ENCODE data around the gene COP1. TPM values are rescaled to one million over a fixed set of nuclear protein-coding genes. Genes with fewer than 3 reads are reported as not detected.

Gene COP1
- total RNA-seq, 6 experiments from 2014 or later, result 19.7 to 33.7 (median 20.9) TPM

- no peaks in the 10 kb centered on the region for H3K9me3 ChIP-seq
- TF ChIP-seq CTCF (IDR thresholded peaks at IDR 0.05) (no peak), POLR2A (IDR thresholded peaks at IDR 0.05) (no peak)
- DNase-seq, result no peak
- H3K27me3 ChIP-seq, result no peaks in the 10 kb centered on the region
- ATAC-seq, result no peak
- H3K4me3 ChIP-seq, result no peak overlapping the region
- H3K27ac ChIP-seq, result no peak overlapping the region
- 72% methylated on average over 3 of the region's 3 CpGs for WGBS (ENCODE audit: insufficient coverage, low coverage, low lambda C conversion rate, missing lambda C conversion rate)
- no peaks in the 10 kb centered on the region for H3K4me1 ChIP-seq
- intact Hi-C loops (cut with DNase I), result no loop called here
- no peaks in the 10 kb centered on the region for H3K36me3 ChIP-seq
These were observed 64.1 kb downstream of the COP1 start for GRCh38 chr1:176142973-176143372.

DNA sequence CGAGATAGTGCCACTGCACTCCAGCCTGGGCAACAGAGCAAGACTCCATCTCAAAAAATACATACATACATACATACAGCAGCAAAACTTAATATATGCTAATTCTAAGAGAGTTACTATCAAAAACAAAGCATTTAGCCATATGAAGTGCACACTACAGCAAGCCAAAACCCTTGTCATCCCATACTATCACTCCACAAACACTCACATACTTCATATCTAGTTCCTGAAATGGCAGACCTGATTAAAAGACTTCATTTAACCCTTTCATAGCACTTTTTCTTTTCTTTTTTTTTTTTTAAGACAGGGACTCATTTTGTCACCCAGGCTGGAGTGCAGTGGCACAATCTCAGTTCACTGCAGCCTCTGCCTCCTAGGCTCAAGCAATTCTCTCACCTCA, 65.6 kb downstream of the COP1 start:
- ATAC-seq (no peak), DNase-seq (no peak)
- 100% methylated on average over 1 of the region's 1 CpG for WGBS (ENCODE audit: insufficient coverage, low coverage, low lambda C conversion rate, missing lambda C conversion rate)
- Histone ChIP-seq H3K4me3 (no peak overlapping the region), H3K27me3 (no peaks in the 10 kb centered on the region), H3K27ac (no peak overlapping the region), H3K36me3 (no peaks in the 10 kb centered on the region), H3K9me3 (no peaks in the 10 kb centered on the region), H3K4me1 (no peaks in the 10 kb centered on the region)
- intact Hi-C loops (cut with DNase I), result no loop called here
- TF ChIP-seq POLR2A (IDR thresholded peaks at IDR 0.05) (no peak), CTCF (IDR thresholded peaks at IDR 0.05) (no peak)

- 83% methylated on average over 3 of the region's 3 CpGs for WGBS (ENCODE audit: insufficient coverage, low coverage, low lambda C conversion rate, missing lambda C conversion rate)
- DNase-seq (no peak), ATAC-seq (no peak)
- Histone ChIP-seq H3K27me3 (no peaks in the 10 kb centered on the region), H3K9me3 (no peaks in the 10 kb centered on the region), H3K4me1 (no peaks in the 10 kb centered on the region), H3K36me3 (peaks cover 0 to 3% (median 0%) of the 10 kb centered on the region in 4 donors), H3K27ac (no peak overlapping the region), H3K4me3 (no peak overlapping the region)
- TF ChIP-seq CTCF (IDR thresholded peaks at IDR 0.05), result no peak
- no peak for TF ChIP-seq POLR2A (IDR thresholded peaks at IDR 0.05)
- intact Hi-C loops (cut with DNase I), result no loop called here
These were observed 70.2 kb downstream of the COP1 start for GRCh38 chr1:176136891-176137290.

DNA sequence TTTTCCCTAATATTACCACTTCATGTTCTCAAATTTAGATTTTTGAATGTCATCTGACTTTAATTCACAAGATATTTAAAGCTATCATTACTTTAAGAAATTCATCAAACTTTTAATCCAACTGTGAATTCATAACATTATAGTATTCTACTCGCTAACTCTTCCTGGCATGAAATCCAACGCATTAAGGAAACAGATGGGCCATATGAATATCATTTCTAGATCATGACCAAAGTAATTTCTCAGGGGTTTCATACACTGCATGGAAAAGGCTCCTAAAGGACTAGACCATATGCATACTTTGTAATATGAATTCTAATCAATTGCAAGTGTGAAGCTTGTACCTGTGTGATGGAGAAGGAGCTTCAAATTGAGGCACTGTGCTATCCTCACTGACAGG, 72.4 kb downstream of the COP1 start:
- no peak for ATAC-seq
- no peaks in the 10 kb centered on the region for H3K27me3 ChIP-seq
- TF ChIP-seq POLR2A (IDR thresholded peaks at IDR 0.05) (no peak), CTCF (IDR thresholded peaks at IDR 0.05) (no peak)
- H3K36me3 ChIP-seq, result peaks cover 0 to 3% (median 0%) of the 10 kb centered on the region in 4 donors
- no peak for DNase-seq
- intact Hi-C loops (cut with DNase I), result no loop called here
- H3K4me1 ChIP-seq, result no peaks in the 10 kb centered on the region
- H3K4me3 ChIP-seq, result no peak overlapping the region
- 62% methylated on average over 2 of the region's 2 CpGs for WGBS (ENCODE audit: insufficient coverage, low coverage, low lambda C conversion rate, missing lambda C conversion rate)
- H3K9me3 ChIP-seq, result no peaks in the 10 kb centered on the region
- H3K27ac ChIP-seq, result no peak overlapping the region

DNA sequence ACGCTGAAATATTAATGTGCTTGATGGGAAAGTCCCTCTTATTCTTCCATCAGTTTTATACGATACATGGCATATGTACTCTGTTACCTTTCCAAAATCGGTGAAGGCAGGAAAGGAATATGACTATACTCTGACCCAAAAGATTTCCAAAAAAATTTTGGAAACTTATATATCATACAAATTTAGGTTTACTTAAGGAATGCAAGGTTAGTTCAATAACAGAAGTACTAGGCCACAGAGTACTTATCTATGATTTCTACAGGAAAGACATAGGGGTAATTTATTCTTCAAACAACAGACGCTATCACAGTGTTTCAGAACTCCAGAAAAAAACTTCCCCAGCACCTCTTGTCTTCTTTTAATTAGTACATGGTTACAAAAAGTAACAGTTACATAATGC, 84.8 kb downstream of the COP1 start:
- no peaks in the 10 kb centered on the region for H3K9me3 ChIP-seq
- H3K36me3 ChIP-seq, result no peaks in the 10 kb centered on the region
- ATAC-seq (no peak), DNase-seq (no peak)
- no peak overlapping the region for H3K4me3 ChIP-seq
- TF ChIP-seq POLR2A (IDR thresholded peaks at IDR 0.05), result no peak
- TF ChIP-seq CTCF (IDR thresholded peaks at IDR 0.05), result no peak
- H3K27ac ChIP-seq, result no peak overlapping the region
- no peaks in the 10 kb centered on the region for H3K4me1 ChIP-seq
- 96% methylated on average over 4 of the region's 4 CpGs for WGBS (ENCODE audit: insufficient coverage, low coverage, low lambda C conversion rate, missing lambda C conversion rate)
- H3K27me3 ChIP-seq, result no peaks in the 10 kb centered on the region
- intact Hi-C loops (cut with DNase I), result no loop called here

All from right lobe of liver (tissue), 6 donors.